Measurements from ENCODE around the gene MT2A.

Gene MT2A

GRCh38 chr16:56608043-56608875 is at the start of gene MT2A:
Gene MT2A, plus strand, starts transcription at chr16:56608584. Its CDS starts 72 bp downstream, at chr16:56608656.
- peaks cover 19 to 44% of the 10 kb centered on the region in 2 donors for H3K4me1 ChIP-seq (ENCODE audit: control insufficient read depth in 1 of 2, insufficient read depth in 2 of 2, low read length in 2 of 2)
- no peaks in the 10 kb centered on the region for H3K9me3 ChIP-seq (ENCODE audit: control insufficient read depth in 1 of 2, low read length in 2 of 2)
- peak within 1 kb of the TSS; percentile 81 to 89 for H3K9ac ChIP-seq (ENCODE audit: low read depth in 1 of 2, low read length in 2 of 2)
- no peaks in the 10 kb centered on the region for H3K27me3 ChIP-seq (ENCODE audit: control insufficient read depth in 1 of 2, insufficient read depth in 2 of 2, low read length in 2 of 2)
- peak within 1 kb of the TSS; percentile 85 to 95 for H3K4me3 ChIP-seq (ENCODE audit: low read depth in 1 of 2, low read length in 2 of 2)
- no peaks in the 10 kb centered on the region for H3K36me3 ChIP-seq (ENCODE audit: control insufficient read depth in 1 of 2, insufficient read depth in 2 of 2, low read length in 2 of 2)
- peak within 1 kb of the TSS; percentile 90 for H3K27ac ChIP-seq (ENCODE audit: low read depth, low read length)

GRCh38 chr16:56559109-56559508 is 49.3 kb upstream of the MT2A start:
- Histone ChIP-seq H3K27ac (ENCODE audit: low read depth, low read length) (no peak overlapping the region), H3K4me3 (ENCODE audit: low read depth in 1 of 2, low read length in 2 of 2) (no peak overlapping the region), H3K9ac (ENCODE audit: low read depth in 1 of 2, low read length in 2 of 2) (no peak overlapping the region), H3K36me3 (ENCODE audit: control insufficient read depth in 1 of 2, insufficient read depth in 2 of 2, low read length in 2 of 2) (no peaks in the 10 kb centered on the region), H3K4me1 (ENCODE audit: control insufficient read depth in 1 of 2, insufficient read depth in 2 of 2, low read length in 2 of 2) (no peaks in the 10 kb centered on the region), H3K27me3 (ENCODE audit: control insufficient read depth in 1 of 2, insufficient read depth in 2 of 2, low read length in 2 of 2) (no peaks in the 10 kb centered on the region), H3K9me3 (ENCODE audit: control insufficient read depth in 1 of 2, low read length in 2 of 2) (no peaks in the 10 kb centered on the region)

- no peaks in the 10 kb centered on the region for H3K4me1 ChIP-seq (ENCODE audit: control insufficient read depth in 1 of 2, insufficient read depth in 2 of 2, low read length in 2 of 2)
- no peak overlapping the region for H3K9ac ChIP-seq (ENCODE audit: low read depth in 1 of 2, low read length in 2 of 2)
- H3K4me3 ChIP-seq (ENCODE audit: low read depth in 1 of 2, low read length in 2 of 2) = no peak overlapping the region
- H3K36me3 ChIP-seq (ENCODE audit: control insufficient read depth in 1 of 2, insufficient read depth in 2 of 2, low read length in 2 of 2) = no peaks in the 10 kb centered on the region
- H3K9me3 ChIP-seq (ENCODE audit: control insufficient read depth in 1 of 2, low read length in 2 of 2) = no peaks in the 10 kb centered on the region
- H3K27me3 ChIP-seq (ENCODE audit: control insufficient read depth in 1 of 2, insufficient read depth in 2 of 2, low read length in 2 of 2) = no peaks in the 10 kb centered on the region
- no peak overlapping the region for H3K27ac ChIP-seq (ENCODE audit: low read depth, low read length)
Observed at GRCh38 chr16:56560447-56560846, 47.9 kb upstream of the MT2A start.

GRCh38 chr16:56561126-56561525 is 47.3 kb upstream of the MT2A start:
- Histone ChIP-seq H3K4me1 (ENCODE audit: control insufficient read depth in 1 of 2, insufficient read depth in 2 of 2, low read length in 2 of 2) (no peaks in the 10 kb centered on the region), H3K27me3 (ENCODE audit: control insufficient read depth in 1 of 2, insufficient read depth in 2 of 2, low read length in 2 of 2) (no peaks in the 10 kb centered on the region), H3K36me3 (ENCODE audit: control insufficient read depth in 1 of 2, insufficient read depth in 2 of 2, low read length in 2 of 2) (no peaks in the 10 kb centered on the region), H3K4me3 (ENCODE audit: low read depth in 1 of 2, low read length in 2 of 2) (no peak overlapping the region), H3K9ac (ENCODE audit: low read depth in 1 of 2, low read length in 2 of 2) (no peak overlapping the region), H3K27ac (ENCODE audit: low read depth, low read length) (no peak overlapping the region), H3K9me3 (ENCODE audit: control insufficient read depth in 1 of 2, low read length in 2 of 2) (no peaks in the 10 kb centered on the region)

GRCh38 chr16:56564793-56565477 is 43.4 kb upstream of the MT2A start, which contains the start of gene MT4:
Gene MT4, plus strand, starts transcription at chr16:56565073. Its CDS starts 56 bp downstream, at chr16:56565129.
- H3K36me3 ChIP-seq (ENCODE audit: control insufficient read depth in 1 of 2, insufficient read depth in 2 of 2, low read length in 2 of 2) = no peaks in the 10 kb centered on the region
- no peak within 1 kb of the TSS for H3K9ac ChIP-seq (ENCODE audit: low read depth in 1 of 2, low read length in 2 of 2)
- no peaks in the 10 kb centered on the region for H3K4me1 ChIP-seq (ENCODE audit: control insufficient read depth in 1 of 2, insufficient read depth in 2 of 2, low read length in 2 of 2)
- no peak within 1 kb of the TSS for H3K4me3 ChIP-seq (ENCODE audit: low read depth in 1 of 2, low read length in 2 of 2)
- H3K27ac ChIP-seq (ENCODE audit: low read depth, low read length) = no peak within 1 kb of the TSS
- no peaks in the 10 kb centered on the region for H3K27me3 ChIP-seq (ENCODE audit: control insufficient read depth in 1 of 2, insufficient read depth in 2 of 2, low read length in 2 of 2)
- no peaks in the 10 kb centered on the region for H3K9me3 ChIP-seq (ENCODE audit: control insufficient read depth in 1 of 2, low read length in 2 of 2)

- peaks cover 0 to 4% of the 10 kb centered on the region in 2 donors for H3K9me3 ChIP-seq (ENCODE audit: control insufficient read depth in 1 of 2, low read length in 2 of 2)
- H3K9ac ChIP-seq (ENCODE audit: low read depth in 1 of 2, low read length in 2 of 2) = no peak overlapping the region
- no peak overlapping the region for H3K4me3 ChIP-seq (ENCODE audit: low read depth in 1 of 2, low read length in 2 of 2)
- H3K27ac ChIP-seq (ENCODE audit: low read depth, low read length) = no peak overlapping the region
- no peaks in the 10 kb centered on the region for H3K36me3 ChIP-seq (ENCODE audit: control insufficient read depth in 1 of 2, insufficient read depth in 2 of 2, low read length in 2 of 2)
- no peaks in the 10 kb centered on the region for H3K4me1 ChIP-seq (ENCODE audit: control insufficient read depth in 1 of 2, insufficient read depth in 2 of 2, low read length in 2 of 2)
- no peaks in the 10 kb centered on the region for H3K27me3 ChIP-seq (ENCODE audit: control insufficient read depth in 1 of 2, insufficient read depth in 2 of 2, low read length in 2 of 2)
Observed at GRCh38 chr16:56569971-56570370, 38.4 kb upstream of the MT2A start.

- Histone ChIP-seq H3K9ac (ENCODE audit: low read depth in 1 of 2, low read length in 2 of 2) (no peak overlapping the region), H3K36me3 (ENCODE audit: control insufficient read depth in 1 of 2, insufficient read depth in 2 of 2, low read length in 2 of 2) (no peaks in the 10 kb centered on the region), H3K9me3 (ENCODE audit: control insufficient read depth in 1 of 2, low read length in 2 of 2) (peaks cover 0 to 4% of the 10 kb centered on the region in 2 donors), H3K4me1 (ENCODE audit: control insufficient read depth in 1 of 2, insufficient read depth in 2 of 2, low read length in 2 of 2) (no peaks in the 10 kb centered on the region), H3K4me3 (ENCODE audit: low read depth in 1 of 2, low read length in 2 of 2) (no peak overlapping the region), H3K27ac (ENCODE audit: low read depth, low read length) (no peak overlapping the region), H3K27me3 (ENCODE audit: control insufficient read depth in 1 of 2, insufficient read depth in 2 of 2, low read length in 2 of 2) (no peaks in the 10 kb centered on the region)
Observed at GRCh38 chr16:56571525-56571924, 36.9 kb upstream of the MT2A start.

- Histone ChIP-seq H3K36me3 (ENCODE audit: control insufficient read depth in 1 of 2, insufficient read depth in 2 of 2, low read length in 2 of 2) (no peaks in the 10 kb centered on the region), H3K9ac (ENCODE audit: low read depth in 1 of 2, low read length in 2 of 2) (no peak overlapping the region), H3K27ac (ENCODE audit: low read depth, low read length) (no peak overlapping the region), H3K4me3 (ENCODE audit: low read depth in 1 of 2, low read length in 2 of 2) (no peak overlapping the region), H3K9me3 (ENCODE audit: control insufficient read depth in 1 of 2, low read length in 2 of 2) (peaks cover 0 to 4% of the 10 kb centered on the region in 2 donors), H3K27me3 (ENCODE audit: control insufficient read depth in 1 of 2, insufficient read depth in 2 of 2, low read length in 2 of 2) (no peaks in the 10 kb centered on the region), H3K4me1 (ENCODE audit: control insufficient read depth in 1 of 2, insufficient read depth in 2 of 2, low read length in 2 of 2) (peaks cover 0 to 3% of the 10 kb centered on the region in 2 donors)
Observed at GRCh38 chr16:56574625-56575024, 33.8 kb upstream of the MT2A start.

- no peaks in the 10 kb centered on the region for H3K36me3 ChIP-seq (ENCODE audit: control insufficient read depth in 1 of 2, insufficient read depth in 2 of 2, low read length in 2 of 2)
Observed at GRCh38 chr16:56576585-56577299, 31.6 kb upstream of the MT2A start.

GRCh38 chr16:56577300-56577625 is 31.1 kb upstream of the MT2A start:
- Histone ChIP-seq H3K9ac (ENCODE audit: low read depth in 1 of 2, low read length in 2 of 2) (no peak overlapping the region), H3K9me3 (ENCODE audit: control insufficient read depth in 1 of 2, low read length in 2 of 2) (peaks cover 0 to 4% of the 10 kb centered on the region in 2 donors), H3K27ac (ENCODE audit: low read depth, low read length) (no peak overlapping the region), H3K36me3 (ENCODE audit: control insufficient read depth in 1 of 2, insufficient read depth in 2 of 2, low read length in 2 of 2) (no peaks in the 10 kb centered on the region), H3K4me1 (ENCODE audit: control insufficient read depth in 1 of 2, insufficient read depth in 2 of 2, low read length in 2 of 2) (peaks cover 0 to 3% of the 10 kb centered on the region in 2 donors), H3K27me3 (ENCODE audit: control insufficient read depth in 1 of 2, insufficient read depth in 2 of 2, low read length in 2 of 2) (no peaks in the 10 kb centered on the region), H3K4me3 (ENCODE audit: low read depth in 1 of 2, low read length in 2 of 2) (no peak overlapping the region)

More at GRCh38 chr16:56576585-56577299, 31.6 kb upstream of the MT2A start:
- Histone ChIP-seq H3K9ac (ENCODE audit: low read depth in 1 of 2, low read length in 2 of 2) (no peak overlapping the region), H3K27ac (ENCODE audit: low read depth, low read length) (no peak overlapping the region), H3K4me1 (ENCODE audit: control insufficient read depth in 1 of 2, insufficient read depth in 2 of 2, low read length in 2 of 2) (peaks cover 0 to 3% of the 10 kb centered on the region in 2 donors), H3K9me3 (ENCODE audit: control insufficient read depth in 1 of 2, low read length in 2 of 2) (peaks cover 0 to 4% of the 10 kb centered on the region in 2 donors), H3K27me3 (ENCODE audit: control insufficient read depth in 1 of 2, insufficient read depth in 2 of 2, low read length in 2 of 2) (no peaks in the 10 kb centered on the region), H3K4me3 (ENCODE audit: low read depth in 1 of 2, low read length in 2 of 2) (no peak overlapping the region)

Measured in duodenal mucosa (tissue), 2 donors.